HG03460 (cell line): ENCODE data around the gene ACVR1B.

Experiments
- ATAC-seq: cut with Tn5 transposase; IDR thresholded peaks from one replicate; pipeline ENCODE4 v1.9.1; 2021; ENCODE audit not compliant: unreplicated experiment

The ACVR1B gene

DNA sequence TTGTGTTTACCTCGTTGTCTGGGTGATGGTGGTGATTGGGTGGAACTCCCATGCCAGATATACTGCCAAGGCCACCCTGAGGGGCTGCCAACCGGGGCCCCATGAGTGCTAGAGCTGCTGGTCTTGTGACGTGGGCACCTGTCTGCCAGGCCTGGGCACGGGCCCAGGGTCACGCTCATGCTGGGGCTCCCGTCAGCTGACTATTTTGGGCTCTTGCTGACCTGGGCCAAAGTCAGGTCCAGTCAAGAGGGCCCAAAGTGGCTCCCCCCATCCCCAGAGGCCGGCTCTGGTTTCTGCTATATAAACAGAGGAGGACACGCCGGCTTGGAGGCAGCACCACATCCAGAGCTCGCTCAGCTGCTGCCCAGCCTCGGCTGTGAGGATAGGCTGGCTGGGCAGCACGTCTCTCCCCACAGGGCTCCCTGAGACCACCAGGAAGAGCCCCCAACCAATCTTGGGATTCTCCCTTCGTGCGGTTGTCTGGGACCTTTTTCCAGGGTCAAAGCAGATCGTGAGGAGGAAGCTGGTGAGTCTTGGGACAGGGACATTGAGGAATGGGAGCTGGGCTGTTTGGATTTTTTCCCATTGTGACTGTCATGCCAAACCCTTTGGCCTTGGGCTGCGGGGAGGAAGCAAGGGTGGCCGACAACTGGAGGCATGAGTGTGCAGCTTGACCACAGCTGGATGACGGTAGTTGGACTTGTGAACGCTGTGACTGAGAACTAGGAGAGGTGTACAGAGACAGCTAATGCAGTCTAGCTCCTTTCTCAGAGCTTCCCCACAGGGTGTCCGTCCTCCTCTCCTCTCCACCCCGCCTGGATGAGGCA, 92.1 kb downstream of the ACVR1B start:
- ATAC-seq: no peak

DNA sequence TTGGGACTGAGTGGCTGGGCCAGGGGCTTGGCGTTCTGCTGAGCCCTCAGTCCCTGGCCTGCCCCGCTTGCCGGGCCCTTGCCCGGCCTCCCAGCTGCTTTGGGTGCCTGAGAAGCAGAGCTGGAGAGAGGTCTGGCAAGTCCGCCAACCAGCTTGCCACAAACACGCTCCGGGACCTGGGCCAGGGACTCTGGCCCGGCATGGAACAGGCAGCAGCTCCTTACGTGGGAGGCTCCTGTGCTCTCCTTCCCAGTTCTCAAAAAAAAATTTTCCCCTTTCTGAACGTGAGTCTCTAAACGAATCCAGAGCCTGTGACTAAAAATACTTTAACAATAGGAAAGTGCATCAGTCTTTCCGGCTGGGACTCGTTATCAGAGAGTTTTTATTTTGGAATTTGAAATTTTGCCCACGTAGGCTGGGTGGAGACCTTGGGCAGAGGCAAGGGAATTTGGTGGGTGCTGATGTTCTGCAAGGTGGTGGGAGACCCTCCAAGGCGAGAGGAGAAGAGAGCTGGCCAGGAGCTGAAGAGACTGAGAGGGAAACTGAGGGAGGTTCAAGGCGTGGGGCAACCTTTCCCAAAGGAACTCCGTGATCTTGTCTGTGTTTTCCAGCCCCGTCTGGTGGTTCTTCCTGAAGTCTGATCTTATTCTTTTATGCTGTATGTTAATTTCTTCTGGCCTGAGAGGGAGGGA, 92.9 kb downstream of the ACVR1B start:
- no peak for ATAC-seq

DNA sequence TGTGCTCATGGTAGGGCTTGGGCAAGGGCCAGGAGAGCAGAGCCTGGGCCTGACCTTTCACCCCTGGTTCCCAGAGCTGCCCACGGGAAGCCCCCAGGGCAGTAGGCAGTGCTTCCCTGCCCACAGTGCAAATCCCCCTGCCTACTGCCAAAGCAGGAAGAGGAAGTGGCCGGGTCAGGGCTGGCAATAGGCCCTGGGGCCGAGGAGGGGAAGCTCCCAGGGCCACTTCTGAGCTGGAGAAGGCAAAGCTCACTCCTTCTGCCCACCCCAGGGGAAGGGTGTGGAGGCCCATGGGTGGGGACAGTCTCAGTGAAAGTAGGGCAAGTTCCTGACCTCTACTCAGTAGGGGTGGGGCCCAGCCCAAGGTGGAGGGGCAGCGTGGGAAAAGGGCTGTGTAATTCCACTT, 94.3 kb downstream of the ACVR1B start:
- no peak for ATAC-seq
